IMR-90 (cell line): Measurements from ENCODE around the gene CYTH4. TPM values are rescaled to one million over a fixed set of nuclear protein-coding genes. Genes with fewer than 3 reads are reported as not detected.

ENCODE experiments used
- ATAC-seq: fragments of 200-7000 bp; cut with Tn5 transposase; 2 replicates; pipeline ENCODE4 v1.9.1; 2020; ENCODE audit warnings: low read depth, mild to moderate bottlenecking, moderate library complexity
- BruUV-seq: library from RNA; stranded (reverse); fragments of 400-500 nt; replicated peaks from 2 replicates; lab custom pipeline; 2021; lab: Mats Ljungman, UMichigan
- CTCF ChIA-PET: fragments of 300-600 bp; formaldehyde crosslinking; extraction: SDS; loops from one replicate; lab custom pipeline; 2021; ENCODE audit warnings: antibody characterized with exemption; lab: Yijun Ruan, JAX
- POLR2A ChIA-PET: fragments of 300-600 bp; sonication (Branson Sonifier 250); formaldehyde crosslinking; loops from one replicate; lab custom pipeline; 2022; ENCODE audit warnings: antibody characterized with exemption; ENCODE audit not compliant: unreplicated experiment; lab: Charles Lee
- DNase-seq: peaks from one replicate; pipeline ENCODE4 v3.0.0; 2013
- H2AFZ ChIP-seq: replicated peaks from 2 replicates; pipeline ENCODE3; 2013; ENCODE audit warnings: low read length, mild to moderate bottlenecking; ENCODE audit not compliant: poor library complexity
- H2AK5ac ChIP-seq: 2 replicates; pipeline ENCODE4 v1.6.1; 2013; ENCODE audit warnings: low read depth, low read length, inconsistent platforms
- H2AK9ac ChIP-seq: replicated peaks from 2 replicates; pipeline ENCODE3; 2013; ENCODE audit warnings: mild to moderate bottlenecking, low read depth, low read length, moderate library complexity; ENCODE audit not compliant: poor library complexity
- H2BK120ac ChIP-seq: 2 replicates; pipeline ENCODE4 v1.6.1; 2013; ENCODE audit warnings: low read depth, low read length, inconsistent platforms
- H2BK15ac ChIP-seq: 3 replicates; pipeline ENCODE4 v1.6.1; 2013; ENCODE audit warnings: low read depth, low read length, inconsistent platforms
- H2BK20ac ChIP-seq: 2 replicates; pipeline ENCODE4 v1.6.1; 2013; ENCODE audit warnings: low read depth, mild to moderate bottlenecking, inconsistent platforms, low read length, moderate library complexity
- H2BK5ac ChIP-seq: 2 replicates; pipeline ENCODE4 v1.6.1; 2013; ENCODE audit warnings: mild to moderate bottlenecking, low read depth, low read length, inconsistent platforms; ENCODE audit not compliant: poor library complexity, severe bottlenecking
- H3K14ac ChIP-seq: replicated peaks from 2 replicates; pipeline ENCODE4 v1.6.1; 2013; ENCODE audit warnings: low read depth, low read length, inconsistent platforms
- H3K18ac ChIP-seq: 2 replicates; pipeline ENCODE4 v1.6.1; 2013; ENCODE audit warnings: low read depth, low read length, control low read depth
- H3K23ac ChIP-seq: 2 replicates; pipeline ENCODE4 v1.6.1; 2013; ENCODE audit warnings: low read depth, low read length, inconsistent platforms
- H3K27ac ChIP-seq: 2 replicates; pipeline ENCODE4 v1.5.1; 2013; ENCODE audit warnings: mild to moderate bottlenecking, control low read depth, low read length; ENCODE audit not compliant: insufficient read depth
- H3K27me3 ChIP-seq: 2 replicates; pipeline ENCODE4 v1.6.1; 2013; ENCODE audit warnings: low read length; ENCODE audit not compliant: control insufficient read depth, insufficient read depth
- H3K36me3 ChIP-seq: 2 replicates; pipeline ENCODE4 v1.6.1; 2013; ENCODE audit warnings: low read length, mixed read lengths; ENCODE audit not compliant: control insufficient read depth, insufficient read depth
- H3K4ac ChIP-seq: 2 replicates; pipeline ENCODE4 v1.6.1; 2013; ENCODE audit warnings: low read depth, low read length, inconsistent platforms
- H3K4me1 ChIP-seq: 2 replicates; pipeline ENCODE4 v1.6.1; 2013; ENCODE audit warnings: low read length, mixed read lengths; ENCODE audit not compliant: control insufficient read depth, insufficient read depth
- H3K4me2 ChIP-seq: 2 replicates; pipeline ENCODE4 v1.6.1; 2013; ENCODE audit warnings: low read depth, mild to moderate bottlenecking, control low read depth, low read length, moderate library complexity
- H3K4me3 ChIP-seq: 2 replicates; pipeline ENCODE4 v1.5.1; 2013; ENCODE audit warnings: low read depth, mild to moderate bottlenecking, control low read depth, low read length, moderate library complexity; ENCODE audit not compliant: insufficient read depth
- H3K56ac ChIP-seq: 2 replicates; pipeline ENCODE4 v1.6.1; 2013; ENCODE audit warnings: low read length, inconsistent platforms; ENCODE audit not compliant: insufficient read depth; ENCODE audit errors: extremely low read depth
- H3K79me1 ChIP-seq, 2 experiments: 2 replicates each; pipeline ENCODE4 v1.6.1; 2013; ENCODE audit warnings: low read length in 2 of 2, inconsistent platforms in 1 of 2, low read depth in 1 of 2
- H3K9ac ChIP-seq: 2 replicates; pipeline ENCODE4 v1.6.1; 2013; ENCODE audit warnings: low read depth, low read length, control low read depth
- H3K9me1 ChIP-seq: 2 replicates; pipeline ENCODE4 v1.6.1; 2013; ENCODE audit warnings: low read length, inconsistent platforms; ENCODE audit not compliant: insufficient read depth
- H3K9me3 ChIP-seq: 2 replicates; pipeline ENCODE4 v1.6.1; 2013; ENCODE audit warnings: low read length; ENCODE audit not compliant: control insufficient read depth, insufficient read depth
- H4K20me1 ChIP-seq: 2 replicates; pipeline ENCODE4 v1.6.1; 2013; ENCODE audit warnings: low read length, inconsistent platforms; ENCODE audit not compliant: insufficient read depth
- H4K5ac ChIP-seq: 2 replicates; pipeline ENCODE4 v1.6.1; 2013; ENCODE audit warnings: mild to moderate bottlenecking, low read depth, low read length, control low read depth
- H4K8ac ChIP-seq, 2 experiments: 2 replicates each; pipeline ENCODE4 v1.6.1; 2013; ENCODE audit warnings: low read depth in 2 of 2, low read length in 2 of 2, control low read depth in 1 of 2, inconsistent platforms in 1 of 2
- H4K91ac ChIP-seq: 2 replicates; pipeline ENCODE4 v1.6.1; 2013; ENCODE audit warnings: low read depth, low read length, inconsistent platforms; ENCODE audit not compliant: insufficient read depth
- SMC3 ChIP-seq: fragments of 150-350 bp; IDR thresholded peaks from 2 replicates; pipeline ENCODE4 v1.6.1; 2016; ENCODE audit warnings: low read depth, mild to moderate bottlenecking, antibody characterized with exemption, low read length, moderate library complexity
- WGBS, 2 experiments: methylation state at CpG; one replicate each; pipeline versions ENCODE4 v1.1.5 to v1.1.7; 2013; ENCODE audit warnings: missing lambda C conversion rate in 2 of 2; ENCODE audit not compliant: insufficient read length in 1 of 2; ENCODE audit errors: extremely low coverage in 2 of 2; 5-methylcytosine and 5-hydroxymethylcytosine counted together
- dilution Hi-C: fragments of 300-500 bp; cut with HindIII; formaldehyde crosslinking; loops from one replicate; pipeline ENCODE4 v1.14.3; 2018; ENCODE audit warnings: low sequenced_read_pairs; ENCODE audit not compliant: unreplicated experiment
- in situ Hi-C: fragments of 300-500 bp; cut with MboI; formaldehyde crosslinking; loops from 3 replicates; pipeline ENCODE4 v1.14.3; 2019; ENCODE audit warnings: low sequenced_read_pairs, inconsistent platforms, mixed read lengths
- intact Hi-C: fragments of 100-400 bp; cut with micrococcal nuclease; formaldehyde crosslinking; loops from 2 replicates; pipeline ENCODE4 v1.10.0; 2022
- polyA plus RNA-seq, 3 experiments: library from polyadenylated mRNA; depleted of rRNA; stranded (reverse); fragments of >200 nt; gene quantifications; 2 replicates each; pipeline ENCODE4 v1.2.3, GENCODE V29; 2012; ENCODE audit warnings: low replicate concordance in 1 of 3
- total RNA-seq: library from RNA; depleted of rRNA; stranded (reverse); fragments of >200 nt; gene quantifications from 2 replicates; pipeline ENCODE4 v1.2.3, GENCODE V29; 2012
- TF ChIP-seq, protein P1 (sequence below): fragments of 150-350 bp; IDR thresholded peaks from 2 replicates; pipeline ENCODE4 v1.6.1; 2016; ENCODE audit warnings: low read depth, mild to moderate bottlenecking, low read length, moderate library complexity, borderline replicate concordance

Gene CYTH4
- total and polyA plus RNA-seq, 2 of the 4 experiments (the other 2 are of a cell fraction) = 0.36 to 0.55 TPM

GRCh38 chr22:37308385-37309200 is 26.3 kb downstream of the CYTH4 start:
- H3K4me1 ChIP-seq = peaks cover 49% of the 10 kb centered on the region
- ATAC-seq (no peak), DNase-seq (no peak)
- H3K9me3 ChIP-seq = no peaks in the 10 kb centered on the region
- H2BK5ac ChIP-seq = peak overlapping the region; percentile 96
- peaks cover 3% of the 10 kb centered on the region; the same call in 1 of the 2 replicates for H4K20me1 ChIP-seq
- H3K23ac ChIP-seq = peak overlapping the region; percentile 92
- no peaks in the 10 kb centered on the region for H3K36me3 ChIP-seq
- H3K4ac ChIP-seq = peak overlapping the region; percentile 98
- H3K4me3 ChIP-seq = no peak overlapping the region
- H2AK5ac ChIP-seq = peak overlapping the region; percentile 99
- H3K79me1 ChIP-seq = peaks cover 0 to 20% of the 10 kb centered on the region in 2 experiments; a peak in 2 of 4 replicates
- dilution Hi-C loops = no loop called here
- H2BK120ac ChIP-seq = peak overlapping the region; percentile 99
- peak overlapping the region; percentile 93; the same call in 2 of the 3 replicates for H2BK15ac ChIP-seq
- no peak overlapping the region for H3K56ac ChIP-seq
- peak overlapping the region; percentile 92; a peak in 3 of 4 replicates for H4K8ac ChIP-seq
- intact Hi-C loops = no loop called here
- peak overlapping the region; percentile 94 for H3K14ac ChIP-seq
- no peak overlapping the region; the same call in 1 of the 2 replicates for H3K9ac ChIP-seq
- WGBS, 2 experiments = 93% methylated on average over 14 of the region's 18 CpGs; no CpG with 5 or more reads in 1 of the 2 experiments
- peak overlapping the region; percentile 79 for H2AFZ ChIP-seq
- in situ Hi-C loops = no loop called here
- peak overlapping the region; percentile 96 for H2AK9ac ChIP-seq
- peak overlapping the region; percentile 98 for H2BK20ac ChIP-seq
- H3K4me2 ChIP-seq = no peak overlapping the region
- BruUV-seq = no TSS peak
- H4K91ac ChIP-seq = peak overlapping the region; percentile 98
- H4K5ac ChIP-seq = peak overlapping the region; percentile 92; the same call in 1 of the 2 replicates
- ChIA-PET CTCF (no interaction called here), POLR2A (no interaction called here)
- H3K27ac ChIP-seq = peak overlapping the region; percentile 9
- no peak for TF ChIP-seq SMC3
- TF ChIP-seq, protein P1, sequence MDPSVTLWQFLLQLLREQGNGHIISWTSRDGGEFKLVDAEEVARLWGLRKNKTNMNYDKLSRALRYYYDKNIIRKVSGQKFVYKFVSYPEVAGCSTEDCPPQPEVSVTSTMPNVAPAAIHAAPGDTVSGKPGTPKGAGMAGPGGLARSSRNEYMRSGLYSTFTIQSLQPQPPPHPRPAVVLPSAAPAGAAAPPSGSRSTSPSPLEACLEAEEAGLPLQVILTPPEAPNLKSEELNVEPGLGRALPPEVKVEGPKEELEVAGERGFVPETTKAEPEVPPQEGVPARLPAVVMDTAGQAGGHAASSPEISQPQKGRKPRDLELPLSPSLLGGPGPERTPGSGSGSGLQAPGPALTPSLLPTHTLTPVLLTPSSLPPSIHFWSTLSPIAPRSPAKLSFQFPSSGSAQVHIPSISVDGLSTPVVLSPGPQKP = no peak
- peak overlapping the region; percentile 83; the same call in 1 of the 2 replicates for H3K18ac ChIP-seq
- peaks cover 37% of the 10 kb centered on the region for H3K9me1 ChIP-seq
- no peaks in the 10 kb centered on the region for H3K27me3 ChIP-seq
